Activated T-helper 1 cell treated with anti-CD3 and anti-CD28 coated beads, Interleukin-12 subunit alpha, Interleukin-12 subunit beta, Interleukin-2, Interleukin-4 antibody, amounts not matched to agents 30 ng/mL and 10 ng/mL and 1 ng/mL, durations not matched to agents 14 hours and 24 hours and 36 hours (primary cell): ENCODE results near the gene IL4I1. TPM values are rescaled to one million over a fixed set of nuclear protein-coding genes. Genes with fewer than 3 reads are reported as not detected.

ENCODE experiments used
- DNase-seq: peaks from one replicate; pipeline ENCODE4 v3.0.0; 2021; ENCODE audit warnings: low spot score
- H3K27ac Mint-ChIP-seq: one replicate; pipeline ENCODE4 v1.8.0; 2021; ENCODE audit warnings: mild to moderate bottlenecking, mixed read lengths
- H3K27me3 Mint-ChIP-seq: one replicate; pipeline ENCODE4 v1.8.0; 2022; ENCODE audit warnings: mild to moderate bottlenecking, moderate library complexity, mixed read lengths; ENCODE audit not compliant: insufficient read depth
- H3K36me3 Mint-ChIP-seq: one replicate; pipeline ENCODE4 v1.8.0; 2021; ENCODE audit warnings: low read depth, mixed read lengths
- H3K4me1 Mint-ChIP-seq: one replicate; pipeline ENCODE4 v1.8.0; 2021; ENCODE audit warnings: low read depth, mixed read lengths
- H3K4me3 Mint-ChIP-seq: one replicate; pipeline ENCODE4 v1.8.0; 2021; ENCODE audit warnings: mild to moderate bottlenecking, moderate library complexity, mixed read lengths
- H3K9me3 Mint-ChIP-seq: one replicate; pipeline ENCODE4 v1.8.0; 2021; ENCODE audit warnings: mixed read lengths
- intact Hi-C: fragments of 100-400 bp; cut with micrococcal nuclease; formaldehyde crosslinking; loops from one replicate; pipeline ENCODE4 v1.15.1; 2024
- total RNA-seq: library from RNA; stranded (reverse); gene quantifications from 2 replicates; pipeline ENCODE4 v1.2.3, GENCODE V29; 2022

The IL4I1 gene
- total RNA-seq, 1 donor from 2014 or later, result 50.0 TPM

GRCh38 chr19:49852631-49853126, 44.0 kb downstream of the IL4I1 start:
- Mint-ChIP-seq H3K36me3 (peaks cover 7% of the 10 kb centered on the region), H3K27me3 (peaks cover 5% of the 10 kb centered on the region), H3K4me3 (peak overlapping the region; percentile 89), H3K27ac (peak overlapping the region; percentile 72), H3K4me1 (peaks cover 38% of the 10 kb centered on the region), H3K9me3 (peaks cover 4% of the 10 kb centered on the region)
- intact Hi-C loops, result loop anchor here (1.0 kb wide), 1 partner anchor 38 kb away; no protein-coding TSS in a partner anchor
- no peak for DNase-seq

GRCh38 chr19:49851456-49852259, 45.0 kb downstream of the IL4I1 start:
- peaks cover 7% of the 10 kb centered on the region for H3K36me3 Mint-ChIP-seq
- H3K27ac Mint-ChIP-seq, result peak overlapping the region; percentile 72
- DNase-seq, result no peak
- H3K4me1 Mint-ChIP-seq, result peaks cover 38% of the 10 kb centered on the region
- peak overlapping the region; percentile 89 for H3K4me3 Mint-ChIP-seq
- intact Hi-C loops, result loop anchor here (2.0 kb wide), 1 partner anchor 45 kb away; the partner anchor contains the start of gene IL4I1
- H3K9me3 Mint-ChIP-seq, result peaks cover 4% of the 10 kb centered on the region
- H3K27me3 Mint-ChIP-seq, result peaks cover 5% of the 10 kb centered on the region

- H3K4me1 Mint-ChIP-seq, result peaks cover 38% of the 10 kb centered on the region
- peak within 1 kb of the TSS; percentile 92 for H3K27ac Mint-ChIP-seq
- peaks cover 5% of the 10 kb centered on the region for H3K27me3 Mint-ChIP-seq
- H3K36me3 Mint-ChIP-seq, result peaks cover 7% of the 10 kb centered on the region
- peak; percentile 88 for DNase-seq
- H3K4me3 Mint-ChIP-seq, result peak within 1 kb of the TSS; percentile 89
- H3K9me3 Mint-ChIP-seq, result peaks cover 4% of the 10 kb centered on the region
- intact Hi-C loops, result loop anchor here (1.0 to 2.0 kb wide), 6 partner anchors 19 to 84 kb away; partner anchors contain the start of genes AKT1S1, IL4I1 and TBC1D17
These were observed 46.0 kb downstream of the IL4I1 start, which contains the start of gene PTOV1 for GRCh38 chr19:49850487-49851342. Gene PTOV1 (plus strand): TSS chr19:49851159.

- intact Hi-C loops, result loop anchor here (1.0 to 2.0 kb wide), 6 partner anchors 19 to 84 kb away; partner anchors contain the start of genes AKT1S1, IL4I1 and TBC1D17
- H3K36me3 Mint-ChIP-seq, result peaks cover 7% of the 10 kb centered on the region
- peaks cover 4% of the 10 kb centered on the region for H3K9me3 Mint-ChIP-seq
- H3K4me1 Mint-ChIP-seq, result peaks cover 38% of the 10 kb centered on the region
- peak overlapping the region; percentile 92 for H3K27ac Mint-ChIP-seq
- H3K4me3 Mint-ChIP-seq, result peak overlapping the region; percentile 87
- no peak for DNase-seq
- peaks cover 5% of the 10 kb centered on the region for H3K27me3 Mint-ChIP-seq
These were observed 46.5 kb downstream of the IL4I1 start for GRCh38 chr19:49850221-49850486.

GRCh38 chr19:49849433-49850220, 47.1 kb downstream of the IL4I1 start:
- no peak for DNase-seq
- H3K36me3 Mint-ChIP-seq, result peaks cover 7% of the 10 kb centered on the region
- intact Hi-C loops, result loop anchor here (1.0 to 2.0 kb wide), 6 partner anchors 20 to 83 kb away; partner anchors contain the start of genes AKT1S1, IL4I1 and TBC1D17

GRCh38 chr19:49848938-49849337, 47.7 kb downstream of the IL4I1 start:
- peaks cover 4% of the 10 kb centered on the region for H3K9me3 Mint-ChIP-seq
- intact Hi-C loops, result no loop called here
- peaks cover 38% of the 10 kb centered on the region for H3K4me1 Mint-ChIP-seq
- peaks cover 5% of the 10 kb centered on the region for H3K27me3 Mint-ChIP-seq
- no peak for DNase-seq
- H3K27ac Mint-ChIP-seq, result peak overlapping the region; percentile 62
- H3K36me3 Mint-ChIP-seq, result peaks cover 7% of the 10 kb centered on the region
- peak overlapping the region; percentile 78 for H3K4me3 Mint-ChIP-seq

More at GRCh38 chr19:49849433-49850220, 47.1 kb downstream of the IL4I1 start:
- H3K27ac Mint-ChIP-seq, result peak overlapping the region; percentile 62
- H3K4me1 Mint-ChIP-seq, result peaks cover 38% of the 10 kb centered on the region
- H3K9me3 Mint-ChIP-seq, result peaks cover 4% of the 10 kb centered on the region
- peaks cover 5% of the 10 kb centered on the region for H3K27me3 Mint-ChIP-seq
- H3K4me3 Mint-ChIP-seq, result peak overlapping the region; percentile 87

- Mint-ChIP-seq H3K27ac (peak overlapping the region; percentile 34), H3K4me1 (peaks cover 34% of the 10 kb centered on the region), H3K9me3 (peaks cover 4% of the 10 kb centered on the region), H3K4me3 (no peak overlapping the region), H3K27me3 (peaks cover 5% of the 10 kb centered on the region), H3K36me3 (peaks cover 7% of the 10 kb centered on the region)
- intact Hi-C loops, result no loop called here
- DNase-seq, result no peak
These were observed 48.7 kb downstream of the IL4I1 start for GRCh38 chr19:49847731-49848696.

GRCh38 chr19:49846408-49846807, 50.3 kb downstream of the IL4I1 start:
- intact Hi-C loops, result no loop called here
- Mint-ChIP-seq H3K27me3 (no peaks in the 10 kb centered on the region), H3K4me3 (no peak overlapping the region)

GRCh38 chr19:49845414-49845813, 51.3 kb downstream of the IL4I1 start:
- no peak overlapping the region for H3K4me3 Mint-ChIP-seq
- H3K9me3 Mint-ChIP-seq, result peaks cover 4% of the 10 kb centered on the region
- no peaks in the 10 kb centered on the region for H3K27me3 Mint-ChIP-seq
- intact Hi-C loops, result no loop called here
- H3K27ac Mint-ChIP-seq, result no peak overlapping the region
- no peak for DNase-seq
- H3K4me1 Mint-ChIP-seq, result peaks cover 23% of the 10 kb centered on the region
- H3K36me3 Mint-ChIP-seq, result peaks cover 10% of the 10 kb centered on the region

More at GRCh38 chr19:49846408-49846807, 50.3 kb downstream of the IL4I1 start:
- Mint-ChIP-seq H3K36me3 (peaks cover 7% of the 10 kb centered on the region), H3K9me3 (peaks cover 4% of the 10 kb centered on the region), H3K27ac (no peak overlapping the region), H3K4me1 (peaks cover 23% of the 10 kb centered on the region)
- DNase-seq, result no peak

GRCh38 chr19:49844138-49845095, 52.3 kb downstream of the IL4I1 start:
- intact Hi-C loops, result no loop called here
- Mint-ChIP-seq H3K36me3 (peaks cover 9% of the 10 kb centered on the region), H3K27ac (no peak overlapping the region), H3K9me3 (peaks cover 4% of the 10 kb centered on the region), H3K27me3 (no peaks in the 10 kb centered on the region), H3K4me3 (no peak overlapping the region), H3K4me1 (peaks cover 15% of the 10 kb centered on the region)
- no peak for DNase-seq
